ENCODE results near the gene LTC4S.
"Not testable (repeated sequence)": the region's sequence is repeated elsewhere in the genome, so short reads cannot be mapped to it uniquely, and the experiment has no call there.

Gene LTC4S

DNA sequence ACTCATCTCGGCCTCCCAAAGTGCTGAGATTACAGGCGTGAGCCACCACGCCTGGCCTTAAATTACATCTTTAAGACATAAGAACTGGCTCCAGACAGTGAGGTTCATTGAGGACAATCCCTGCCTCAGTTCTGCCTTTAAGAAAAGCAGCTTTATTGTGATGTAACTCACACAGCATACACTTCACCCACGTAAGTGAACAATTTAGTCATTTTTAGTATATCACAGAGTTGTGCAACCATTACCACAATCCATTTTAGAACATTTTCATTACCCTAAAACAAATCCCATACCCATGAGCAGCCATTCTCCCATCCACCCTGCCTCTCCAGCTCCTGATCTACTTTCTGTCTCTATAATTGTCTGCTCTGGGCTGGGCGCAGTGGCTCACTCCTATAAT lies 24.0 kb upstream of the LTC4S start:
- no peak for DNase-seq (ENCODE audit: low spot score)

DNA sequence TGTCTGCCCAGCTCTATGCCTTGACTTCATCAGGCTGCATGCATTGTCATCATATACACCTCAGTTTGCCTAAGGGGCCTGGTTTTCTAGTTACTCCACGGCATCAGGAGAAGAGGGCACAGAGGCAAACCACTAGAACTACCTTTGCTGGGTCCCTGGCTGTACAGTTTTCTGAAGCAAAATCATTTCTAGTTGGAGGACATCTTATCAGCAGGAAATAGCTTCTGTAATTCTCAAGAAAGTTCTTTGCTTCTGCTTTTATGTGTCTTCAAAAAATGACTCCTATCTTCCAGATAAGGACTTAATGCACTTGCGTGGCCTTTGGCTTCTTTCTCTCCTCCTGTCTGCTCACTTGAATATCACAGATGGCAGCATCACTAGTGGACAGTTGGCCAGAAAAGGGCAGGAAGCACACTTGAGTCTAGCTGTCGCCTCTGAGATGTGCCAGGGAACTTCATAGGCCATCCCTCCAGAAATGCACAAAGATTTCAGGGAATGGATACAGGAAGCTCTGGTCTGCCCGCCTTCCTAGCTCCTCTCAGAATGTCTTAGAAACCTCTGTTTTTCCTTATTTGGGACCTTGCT lies 22.4 kb upstream of the LTC4S start:
- no peak for DNase-seq (ENCODE audit: low spot score)

DNA sequence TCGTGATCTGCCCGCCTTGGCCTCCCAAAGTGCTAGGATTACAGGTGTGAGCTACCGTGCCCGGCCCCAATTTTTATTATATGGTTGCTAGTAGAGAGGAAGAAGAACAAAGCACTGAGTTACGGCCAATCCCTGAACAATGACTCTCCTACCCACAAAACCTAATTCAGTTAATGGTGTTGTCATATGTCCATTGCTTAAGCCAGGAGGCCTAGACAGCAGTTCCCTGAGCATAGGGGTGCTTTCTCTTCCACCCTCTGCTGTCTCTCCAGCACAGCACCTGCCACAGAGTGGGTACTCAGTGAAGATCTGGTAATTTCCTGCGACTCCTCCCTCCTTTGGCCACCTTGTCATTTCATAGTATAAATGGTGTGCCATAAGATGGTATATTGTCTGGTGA lies 21.4 kb upstream of the LTC4S start:
- no peak for DNase-seq (ENCODE audit: low spot score)

DNA sequence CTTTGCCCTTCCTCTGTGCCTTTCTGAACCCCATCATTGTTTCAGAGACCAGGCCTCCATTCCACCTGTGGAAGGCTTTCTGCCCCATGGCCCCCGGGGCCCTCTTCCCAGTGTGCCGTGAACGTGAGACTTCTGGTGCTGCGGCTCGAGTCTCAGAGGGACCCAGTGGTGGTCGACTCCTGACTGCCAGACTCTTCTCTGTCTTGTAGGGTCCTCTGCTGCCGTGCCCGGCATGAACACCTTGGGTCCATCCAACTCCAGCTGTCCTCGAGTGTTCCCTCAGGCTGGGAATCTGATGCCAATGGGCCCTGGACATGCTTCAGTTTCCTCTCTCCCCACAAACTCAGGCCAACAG lies 20.1 kb upstream of the LTC4S start:
- no peak for DNase-seq (ENCODE audit: low spot score)

DNA sequence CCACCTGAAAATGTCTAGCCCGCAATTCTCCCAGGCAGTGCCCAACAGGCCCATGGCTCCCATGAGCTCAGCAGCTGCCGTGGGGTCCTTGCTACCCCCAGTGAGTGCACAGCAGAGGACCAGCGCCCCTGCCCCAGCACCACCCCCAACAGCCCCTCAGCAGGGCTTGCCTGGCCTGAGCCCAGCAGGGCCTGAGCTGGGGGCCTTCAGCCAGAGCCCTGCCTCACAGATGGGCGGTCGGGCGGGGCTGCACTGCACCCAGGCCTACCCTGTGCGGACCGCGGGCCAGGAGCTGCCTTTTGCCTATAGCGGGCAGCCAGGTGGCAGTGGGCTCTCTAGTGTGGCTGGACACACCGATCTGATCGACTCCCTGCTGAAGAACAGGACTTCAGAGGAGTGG lies 19.3 kb upstream of the LTC4S start:
- no peak for DNase-seq (ENCODE audit: low spot score)

DNA sequence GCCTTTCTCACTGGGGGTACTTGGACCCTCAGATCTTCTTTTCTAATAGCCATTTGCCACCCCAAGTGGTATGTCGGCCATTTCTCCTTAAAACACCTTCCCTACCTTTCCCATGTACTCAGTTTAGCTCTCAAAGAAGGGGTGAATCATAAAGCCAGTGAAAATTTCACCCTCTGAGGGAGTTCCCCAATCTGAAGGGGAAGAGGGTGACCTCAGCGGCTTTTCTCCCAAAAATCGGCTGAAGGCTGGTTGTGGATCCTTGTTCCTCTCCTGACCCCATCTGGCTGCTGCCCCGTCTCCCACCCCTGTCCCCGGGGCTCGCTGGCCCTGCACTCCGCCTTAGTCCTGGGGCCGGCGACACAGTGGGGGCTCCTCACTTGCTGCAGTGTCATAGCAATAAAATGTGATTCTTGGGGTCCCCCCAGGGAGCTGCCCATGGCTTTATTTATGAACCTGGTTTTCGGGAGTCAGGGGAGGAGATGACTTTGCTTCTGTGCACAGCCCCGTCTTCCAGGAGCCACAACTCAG lies 17.3 kb upstream of the LTC4S start:
- no peak for DNase-seq (ENCODE audit: low spot score)

DNA sequence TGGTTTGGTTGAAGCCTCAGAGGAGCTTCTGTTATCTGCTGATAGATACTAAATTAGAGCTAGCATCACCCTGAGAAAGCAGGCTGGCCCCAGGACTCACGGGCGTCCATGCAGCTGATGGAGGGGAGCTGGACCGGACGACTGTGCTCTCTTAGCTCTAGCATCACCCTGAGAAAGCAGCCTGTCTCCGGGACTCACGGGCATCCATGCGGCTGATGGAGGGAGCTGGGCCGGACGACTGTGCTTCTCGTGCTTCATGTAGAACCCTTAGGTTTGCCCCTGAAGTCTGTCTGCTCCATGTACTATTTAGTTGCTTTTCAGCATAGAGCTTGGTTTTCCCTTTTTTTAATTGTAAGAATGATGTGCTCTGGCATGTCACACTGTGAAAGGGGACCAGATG lies 16.3 kb upstream of the LTC4S start:
- no peak for DNase-seq (ENCODE audit: low spot score)

DNA sequence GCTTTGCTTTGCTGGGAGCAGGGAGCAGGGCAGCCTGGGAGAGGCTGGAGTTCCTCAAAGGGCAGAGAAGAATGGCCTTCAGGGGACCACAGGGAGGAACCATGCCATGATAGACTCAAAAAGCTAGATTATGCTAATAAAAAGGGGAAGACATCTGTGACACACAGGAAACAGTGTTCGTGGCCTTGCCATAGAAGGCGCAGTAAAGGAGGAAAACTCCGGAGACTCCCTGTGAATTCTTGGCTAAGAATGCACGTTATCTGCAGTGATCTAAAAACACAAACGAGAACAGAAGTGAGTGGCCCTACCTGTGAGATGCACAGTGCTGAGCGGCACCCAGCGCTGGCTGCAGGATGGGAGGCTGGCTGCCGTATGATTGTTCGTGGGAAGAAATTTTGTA lies 15.9 kb upstream of the LTC4S start:
- DNase-seq (ENCODE audit: low spot score) = no peak

DNA sequence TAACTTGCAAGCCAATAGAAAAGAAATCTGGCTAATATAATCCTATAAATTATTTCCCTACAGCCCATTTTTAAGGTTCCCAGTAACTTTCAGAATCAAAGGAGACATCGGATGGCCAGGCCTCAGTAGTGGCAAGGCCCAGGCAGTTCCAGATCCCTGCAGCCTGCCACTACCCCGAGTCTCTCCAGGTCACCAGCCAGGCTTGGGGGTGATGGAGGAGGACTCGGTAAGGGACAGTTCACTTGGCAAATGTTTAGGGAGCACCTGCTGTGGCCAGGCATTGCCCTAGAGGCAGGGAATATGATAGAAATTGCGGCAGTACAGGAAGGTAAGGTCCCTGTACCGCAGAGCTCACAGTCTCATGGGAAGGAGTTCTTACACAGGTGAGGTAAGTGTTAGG lies 15.2 kb upstream of the LTC4S start:
- DNase-seq (ENCODE audit: low spot score) = no peak

DNA sequence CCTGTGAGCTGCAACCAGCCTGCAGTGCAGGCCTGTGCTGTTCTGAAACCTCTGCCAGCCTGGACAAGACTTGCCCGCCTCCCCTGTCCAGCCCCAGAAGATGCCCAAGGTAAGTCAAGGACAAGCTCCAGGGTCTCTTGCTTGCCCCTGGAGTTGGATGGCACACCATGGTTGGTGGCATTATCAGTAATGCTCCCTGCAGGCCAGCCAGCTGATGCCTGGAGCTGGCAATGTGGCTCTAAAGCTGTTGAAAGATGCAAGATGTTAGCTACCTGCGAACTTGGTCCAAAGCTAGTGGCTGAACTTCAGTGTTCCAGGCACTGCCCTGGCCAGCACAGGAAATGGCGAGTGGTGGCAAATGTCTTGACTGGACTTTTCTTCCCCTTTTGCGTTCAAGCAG lies 14.0 kb upstream of the LTC4S start:
- no peak for DNase-seq (ENCODE audit: low spot score)

DNA sequence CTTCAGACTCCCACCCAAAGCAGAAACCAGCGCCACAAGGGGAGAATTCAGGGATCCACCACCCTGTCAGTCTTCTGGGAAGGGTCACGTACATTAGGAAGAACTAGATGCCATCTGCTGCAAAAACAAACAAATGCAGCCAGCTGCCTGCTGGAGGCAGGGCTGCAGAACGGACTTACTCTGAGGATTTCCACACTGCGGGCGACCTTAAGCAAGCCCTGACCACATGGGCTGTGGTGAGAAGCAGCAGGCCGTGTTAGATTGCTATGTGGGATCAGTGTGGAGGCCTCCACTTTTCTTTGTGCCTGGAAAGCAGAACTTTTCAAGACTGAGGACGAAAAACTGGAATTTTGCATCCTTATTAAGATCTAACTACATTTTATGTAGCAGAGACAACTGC lies 13.4 kb upstream of the LTC4S start:
- no peak for DNase-seq (ENCODE audit: low spot score)

DNA sequence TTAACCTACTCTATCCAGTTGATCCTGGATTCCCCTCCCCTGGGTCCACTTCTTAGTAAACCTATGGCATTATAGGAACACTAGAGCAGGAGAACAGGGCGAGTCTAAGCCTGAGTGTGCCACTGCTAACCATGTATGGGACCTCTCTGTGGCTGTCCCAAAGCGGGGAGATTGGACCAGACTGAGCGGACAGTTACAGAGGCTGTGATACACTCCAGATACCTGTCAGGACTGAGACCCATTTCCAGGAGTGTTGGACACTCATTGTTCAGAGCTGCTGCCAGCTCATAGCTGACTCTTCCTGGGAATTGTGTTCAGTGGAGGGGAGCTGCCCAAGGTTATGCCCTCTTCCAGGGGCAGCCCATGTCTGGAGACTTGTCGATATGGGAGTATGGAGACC lies 11.9 kb upstream of the LTC4S start:
- DNase-seq (ENCODE audit: low spot score) = no peak

DNA sequence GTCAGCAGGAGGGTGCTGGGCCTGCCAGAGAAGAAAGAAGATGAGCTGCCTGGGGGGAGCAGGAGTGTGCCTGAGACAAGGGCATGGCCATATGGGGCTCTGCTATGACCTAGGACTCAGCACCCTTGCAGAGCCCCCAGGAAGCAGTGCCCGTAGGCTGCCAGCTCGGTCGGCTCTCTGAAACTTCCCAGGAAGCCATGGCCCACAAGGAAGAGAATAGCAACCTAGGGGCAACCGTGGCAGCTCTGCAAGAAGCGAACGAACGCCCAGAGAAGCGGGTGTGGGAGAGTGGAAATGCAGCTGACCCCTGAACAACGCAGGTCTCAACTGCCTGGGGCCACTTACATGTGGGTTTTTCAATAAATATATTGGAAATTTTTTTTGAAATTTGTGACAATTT lies 10.7 kb upstream of the LTC4S start:
- DNase-seq (ENCODE audit: low spot score) = no peak

DNA sequence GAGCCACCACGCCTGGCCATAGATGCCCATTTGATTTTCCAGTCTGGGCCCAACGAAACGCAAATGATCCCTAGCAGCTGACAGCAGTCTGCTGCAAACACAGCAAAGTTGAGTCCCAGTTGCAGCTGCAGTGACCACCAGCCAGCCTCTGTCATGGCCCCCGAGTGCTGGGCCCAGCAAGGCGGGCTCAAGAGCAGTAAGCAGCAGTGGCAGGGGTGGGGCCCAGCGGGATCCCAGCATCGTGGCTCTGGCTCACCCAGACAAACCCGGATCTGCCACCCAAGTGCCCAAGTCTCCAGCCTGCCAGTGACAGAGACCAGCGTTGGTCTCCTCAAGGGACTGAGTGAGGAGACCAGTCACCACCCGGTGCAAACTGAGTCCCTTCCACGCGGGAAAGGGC lies 6.9 kb upstream of the LTC4S start:
- no peak for DNase-seq (ENCODE audit: low spot score)

DNA sequence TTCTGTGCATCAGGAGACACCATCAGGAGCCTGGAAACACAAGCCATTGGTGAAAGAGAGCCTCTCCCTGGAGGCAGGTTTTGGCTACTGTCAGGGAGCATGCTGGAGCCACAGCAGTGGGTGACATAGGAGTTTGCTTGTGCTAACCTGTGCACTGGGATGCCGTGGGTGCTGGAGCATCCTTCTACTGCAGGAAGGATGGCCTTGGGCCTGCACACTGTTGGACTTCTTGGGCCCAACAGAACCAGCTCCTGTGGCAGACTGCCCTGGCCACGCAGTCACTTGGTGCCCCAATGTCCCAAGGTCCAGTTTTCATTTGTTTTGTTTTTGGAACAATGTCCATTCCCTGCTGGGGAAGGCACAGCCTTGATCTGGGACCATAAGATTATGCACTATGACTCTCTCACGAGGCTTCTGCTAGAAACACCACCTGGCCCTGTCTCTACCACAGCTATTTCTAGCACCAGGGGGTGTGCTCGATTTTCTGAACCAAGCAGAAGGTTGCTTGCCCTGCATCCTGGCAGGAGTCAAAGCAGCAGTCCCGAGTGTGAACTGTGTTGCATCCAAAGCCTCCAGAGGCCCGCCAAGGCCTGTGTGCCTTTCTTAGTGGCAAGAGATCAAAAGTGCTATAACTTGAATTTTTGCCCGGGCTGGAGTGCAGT lies 5.5 kb upstream of the LTC4S start:
- DNase-seq (ENCODE audit: low spot score) = no peak

DNA sequence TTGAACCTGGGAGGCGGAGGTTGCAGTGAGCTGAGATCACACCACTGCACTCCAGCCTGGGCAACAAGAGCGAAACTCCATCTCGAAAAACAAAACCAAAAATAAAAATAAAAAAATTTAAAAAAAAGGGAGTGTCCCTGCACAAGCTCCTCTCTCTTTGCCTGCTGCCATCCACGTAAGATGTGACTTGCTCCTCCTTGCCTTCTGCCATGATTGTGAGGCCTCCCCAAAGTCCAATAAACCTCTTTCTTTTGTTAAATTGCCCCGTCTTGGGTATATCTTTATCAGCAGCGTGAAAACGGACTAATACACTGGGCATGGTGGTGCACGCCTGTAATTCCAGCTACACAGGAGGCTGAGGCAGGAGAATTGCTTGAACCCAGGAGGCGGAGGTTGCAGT lies 4.5 kb upstream of the LTC4S start:
- not testable (repeated sequence) for DNase-seq (ENCODE audit: low spot score)

DNA sequence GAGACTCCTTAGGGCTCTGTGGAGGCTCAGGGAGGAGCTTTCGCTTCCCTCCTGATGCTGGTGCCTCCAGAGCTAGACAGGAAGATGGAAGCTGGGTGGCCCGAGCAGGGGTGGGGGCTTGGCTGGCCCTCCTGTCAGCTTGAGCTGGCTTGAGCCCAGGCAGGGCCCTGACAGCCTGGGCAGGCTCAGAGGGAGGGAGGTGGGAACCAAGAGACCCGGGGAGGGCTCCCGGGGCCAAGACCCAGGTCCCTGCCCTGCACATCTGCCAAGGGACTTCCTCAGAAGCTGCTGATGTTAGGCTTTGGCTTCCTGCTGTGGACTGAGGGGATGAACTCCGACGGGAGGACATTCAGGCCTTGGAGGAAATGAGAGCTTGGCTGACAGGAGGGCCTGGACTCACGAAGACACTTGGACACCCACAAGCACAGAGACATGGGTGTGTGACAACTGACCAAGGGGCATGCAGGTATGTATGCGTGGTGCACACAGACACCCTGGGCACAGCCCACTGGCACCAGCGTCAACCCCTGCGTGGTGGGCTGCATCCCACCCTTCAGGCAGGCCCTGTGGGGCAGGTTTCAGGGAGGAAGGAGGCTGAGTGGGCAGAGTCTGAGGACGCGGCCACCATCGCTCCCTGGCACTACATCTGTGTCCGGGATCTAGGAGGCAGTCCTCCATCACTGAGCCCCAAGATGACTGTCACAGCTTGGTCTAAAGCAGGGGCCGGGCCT lies 1.7 kb upstream of the LTC4S start:
- DNase-seq (ENCODE audit: low spot score) = no peak

DNA sequence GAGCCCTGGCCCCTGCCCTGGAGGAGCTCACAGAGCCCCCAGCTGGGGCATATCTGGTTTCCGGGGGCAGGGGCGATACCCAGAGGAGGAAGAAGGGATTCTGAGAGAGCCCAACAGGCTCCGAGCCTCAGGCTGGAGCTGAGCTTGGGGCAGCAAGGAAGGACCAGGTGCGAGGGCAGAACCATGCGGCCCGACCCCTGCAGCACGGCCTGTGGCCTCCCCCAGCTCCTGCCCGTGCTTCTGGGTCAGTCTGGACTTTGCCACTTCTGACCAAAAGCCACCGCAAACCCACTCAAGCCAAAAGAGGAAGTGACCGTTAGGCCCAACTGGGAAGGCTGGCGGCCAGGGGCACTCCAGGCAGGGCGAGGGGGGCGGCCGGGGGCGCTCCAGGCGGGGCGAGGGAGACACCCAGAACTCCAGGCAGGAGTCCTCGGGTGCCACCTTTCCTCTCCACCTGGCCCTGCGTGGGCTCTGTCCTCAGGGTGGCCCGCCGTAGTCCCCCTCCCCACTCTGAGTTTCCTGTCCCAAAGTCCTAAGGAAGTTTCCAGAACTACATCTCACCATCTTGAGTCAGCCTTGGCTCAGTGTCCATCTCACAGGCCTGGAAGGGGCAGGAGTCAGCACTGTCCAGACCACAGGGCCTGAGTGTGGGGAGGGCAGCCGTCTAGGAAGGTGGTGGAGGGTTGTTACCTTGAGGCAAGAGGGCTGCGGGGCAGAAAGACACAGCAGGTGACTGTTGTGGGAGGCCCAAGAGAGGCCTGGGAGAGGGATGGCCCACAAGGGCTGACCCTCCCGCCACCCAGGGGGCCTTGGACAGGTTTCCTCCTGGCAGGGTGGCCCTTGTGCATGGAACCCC lies 946 bp upstream of the LTC4S start:
- DNase-seq (ENCODE audit: low spot score) = no peak

DNA sequence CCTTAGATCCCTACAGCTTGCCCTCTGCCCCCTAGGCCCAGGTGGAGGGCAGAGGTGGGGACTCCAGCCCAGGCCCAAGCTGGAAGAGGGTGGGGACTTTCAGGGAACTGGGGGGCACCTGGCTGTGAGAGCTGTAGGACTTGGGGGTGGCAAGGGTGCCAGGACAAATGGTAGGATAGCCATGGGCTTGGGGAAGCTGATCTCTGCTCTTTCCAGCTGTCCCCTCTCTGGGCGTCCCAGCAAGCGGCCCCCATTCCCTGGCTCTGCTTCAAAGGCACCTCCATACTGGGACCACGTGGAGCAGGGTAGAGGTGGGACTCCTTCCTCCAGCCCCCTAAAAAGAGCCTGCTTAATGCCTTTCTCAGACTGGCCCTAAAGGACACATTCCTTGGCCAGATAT lies 385 bp downstream of the LTC4S start:
- DNase-seq (ENCODE audit: low spot score) = no peak

DNA sequence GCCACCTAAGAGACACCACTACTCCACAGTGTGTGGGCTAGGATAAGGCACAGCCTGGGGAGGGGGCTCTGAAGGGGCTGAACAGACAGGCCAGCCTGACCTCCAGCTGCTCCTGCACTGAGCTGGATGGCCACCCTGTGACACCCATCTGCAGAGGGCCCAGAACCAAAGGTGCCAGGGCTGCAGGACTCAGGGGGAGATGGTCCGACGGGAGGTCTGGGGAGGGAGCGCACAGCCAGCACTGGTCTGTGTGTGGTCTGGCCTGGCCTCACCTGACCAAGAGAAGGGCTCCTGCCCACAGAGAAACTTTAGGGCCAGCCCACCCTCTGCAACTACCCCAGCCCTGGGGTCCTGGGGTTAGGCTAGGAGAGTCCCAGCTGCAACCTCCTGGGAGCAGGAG lies 789 bp downstream of the LTC4S start:
- no peak for DNase-seq (ENCODE audit: low spot score)

DNA sequence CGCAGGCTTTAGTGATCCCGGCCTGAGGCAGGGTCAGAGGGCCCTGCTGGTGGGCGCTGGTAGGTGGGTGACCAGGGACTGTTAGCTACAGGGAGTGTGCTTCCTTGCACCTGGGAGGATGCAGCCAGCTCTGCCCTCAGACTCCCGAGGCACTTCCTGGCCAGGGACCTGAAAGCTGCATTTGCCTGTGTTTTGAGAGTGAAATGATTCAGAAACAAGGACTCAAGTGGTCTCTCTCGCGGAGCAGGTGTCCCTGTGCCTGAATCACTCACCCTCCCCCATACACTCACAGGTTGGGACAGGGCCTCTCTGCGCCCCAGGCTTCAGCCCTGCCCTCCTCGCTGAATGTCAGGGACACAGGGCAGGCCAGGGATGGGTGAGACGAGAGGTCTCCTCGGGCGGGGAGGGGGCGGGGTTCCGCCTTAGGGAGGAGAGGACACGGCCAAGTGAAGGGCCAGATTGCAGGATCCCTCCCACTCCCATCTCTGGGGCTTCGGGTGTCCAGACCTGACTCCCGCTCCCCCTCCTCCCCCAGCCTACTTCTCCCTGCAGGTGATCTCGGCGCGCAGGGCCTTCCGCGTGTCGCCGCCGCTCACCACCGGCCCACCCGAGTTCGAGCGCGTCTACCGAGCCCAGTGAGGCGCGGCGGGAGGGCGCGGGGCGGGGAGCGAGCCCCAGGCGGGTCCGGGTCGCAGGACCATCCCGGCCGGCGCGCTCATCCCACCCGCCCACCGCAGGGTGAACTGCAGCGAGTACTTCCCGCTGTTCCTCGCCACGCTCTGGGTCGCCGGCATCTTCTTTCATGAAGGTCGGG lies 1.5 kb downstream of the LTC4S start:
- DNase-seq (ENCODE audit: low spot score) = no peak
